ENCODE data around the gene SLAMF9.

SLAMF9 gene

DNA sequence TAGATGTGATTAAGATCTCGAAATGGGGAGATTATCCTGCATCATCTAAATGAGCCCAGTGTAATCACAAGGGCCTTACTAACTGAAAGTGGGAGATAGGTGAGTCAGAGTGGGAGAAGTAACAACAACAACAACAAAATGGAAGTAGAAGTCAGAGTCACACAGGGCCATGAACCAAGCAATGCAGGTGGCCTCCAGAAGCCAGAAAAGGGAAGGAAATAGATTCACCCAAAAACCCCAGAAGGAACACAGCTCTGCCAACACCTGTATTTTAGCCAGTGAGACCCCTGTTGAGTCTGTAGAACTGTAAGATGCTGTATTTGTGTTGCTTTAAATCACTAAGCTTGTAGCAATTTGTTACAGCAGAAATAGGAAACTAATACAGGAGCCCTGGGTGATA lies 32.8 kb downstream of the SLAMF9 start:
- peak in 1 of 2 experiments; percentile 25 for DNase-seq

DNA sequence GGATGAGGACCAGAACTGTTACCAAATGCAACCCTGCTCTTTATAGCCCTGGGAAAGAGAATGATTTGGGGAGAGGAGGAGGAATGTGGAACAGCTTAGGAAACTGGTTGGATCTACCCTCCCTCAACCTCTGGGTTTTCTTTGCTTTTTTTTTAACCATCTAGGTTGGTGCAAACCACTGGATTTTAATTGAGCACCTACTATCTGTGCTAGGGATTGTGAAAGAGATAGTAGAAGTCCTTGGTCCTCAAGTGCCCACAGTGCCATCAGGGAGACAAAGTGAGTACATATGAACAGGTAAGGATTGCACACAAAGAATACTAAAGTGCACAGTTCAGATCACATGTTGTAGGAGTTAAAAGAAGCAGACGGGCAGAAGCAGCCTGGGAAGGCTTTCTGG lies 33.4 kb downstream of the SLAMF9 start:
- TF ChIP-seq POLR2A (IDR thresholded peaks at IDR 0.05; ENCODE audit: low read length), result no peak
- no peak for TF ChIP-seq GATA1 (IDR thresholded peaks at IDR 0.05; ENCODE audit: low read depth, low read length)

More for the DNA sequence above, 32.8 kb downstream of the SLAMF9 start:
- TF ChIP-seq POLR2A (IDR thresholded peaks at IDR 0.05; ENCODE audit: low read length), result no peak
- no peak for TF ChIP-seq GATA1 (IDR thresholded peaks at IDR 0.05; ENCODE audit: low read depth, low read length)

DNA sequence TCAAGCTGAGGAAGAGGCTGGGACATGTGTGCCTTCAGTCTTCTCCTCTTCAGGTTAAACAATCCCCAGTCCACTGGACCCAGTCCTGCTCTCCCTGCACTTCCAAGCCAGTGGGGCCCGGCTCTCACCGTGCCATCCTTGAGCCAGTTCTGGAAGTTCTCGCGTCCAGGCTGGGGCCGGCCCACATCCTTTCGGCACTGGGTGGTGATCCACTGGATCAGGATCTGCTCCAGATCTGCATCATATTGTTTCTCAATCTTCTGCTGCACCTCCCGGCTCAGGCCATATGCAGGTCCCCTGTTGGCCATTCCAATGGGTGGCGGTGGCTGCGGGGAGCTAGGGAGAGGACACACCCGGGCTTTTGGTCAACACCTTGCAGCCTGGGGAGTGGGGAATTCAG lies 33.8 kb downstream of the SLAMF9 start:
- DNase-seq, result no peak
- TF ChIP-seq GATA1 (IDR thresholded peaks at IDR 0.05; ENCODE audit: low read depth, low read length) (no peak), POLR2A (IDR thresholded peaks at IDR 0.05; ENCODE audit: low read length) (no peak)

More for the DNA sequence above, 33.4 kb downstream of the SLAMF9 start:
- DNase-seq, result no peak

DNA sequence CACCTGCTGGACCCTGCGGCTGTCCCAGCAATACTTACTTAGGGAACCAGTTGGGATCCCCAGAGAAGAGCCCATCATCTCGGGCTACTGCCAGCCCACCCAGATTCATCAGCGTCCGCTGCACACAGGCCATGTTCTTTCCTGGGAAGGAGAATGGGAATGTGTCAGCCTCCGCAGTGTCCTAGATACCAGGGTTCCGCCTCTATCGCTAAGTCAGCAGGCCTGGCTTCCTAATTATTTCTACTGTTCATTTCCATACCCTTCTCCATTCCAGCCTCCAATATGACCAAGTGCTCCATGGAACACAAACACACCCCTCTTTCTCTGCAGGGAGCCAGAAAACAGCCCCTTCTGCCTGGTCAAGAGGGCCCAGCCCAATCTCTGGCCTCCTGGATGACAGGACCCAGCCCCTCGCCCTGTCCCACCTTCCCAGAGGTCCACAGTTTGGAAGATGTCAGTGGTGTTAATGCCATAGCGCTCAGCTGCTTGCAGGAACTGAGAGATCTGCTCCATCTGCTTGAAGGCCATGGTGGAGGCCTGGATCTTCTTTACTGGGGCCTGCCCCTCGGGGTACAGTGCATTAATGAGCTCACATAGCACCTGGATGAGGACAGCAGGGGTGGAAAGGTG lies 34.7 kb downstream of the SLAMF9 start:
- no peak for DNase-seq
- TF ChIP-seq GATA1 (IDR thresholded peaks at IDR 0.05; ENCODE audit: low read depth, low read length), result no peak

DNA sequence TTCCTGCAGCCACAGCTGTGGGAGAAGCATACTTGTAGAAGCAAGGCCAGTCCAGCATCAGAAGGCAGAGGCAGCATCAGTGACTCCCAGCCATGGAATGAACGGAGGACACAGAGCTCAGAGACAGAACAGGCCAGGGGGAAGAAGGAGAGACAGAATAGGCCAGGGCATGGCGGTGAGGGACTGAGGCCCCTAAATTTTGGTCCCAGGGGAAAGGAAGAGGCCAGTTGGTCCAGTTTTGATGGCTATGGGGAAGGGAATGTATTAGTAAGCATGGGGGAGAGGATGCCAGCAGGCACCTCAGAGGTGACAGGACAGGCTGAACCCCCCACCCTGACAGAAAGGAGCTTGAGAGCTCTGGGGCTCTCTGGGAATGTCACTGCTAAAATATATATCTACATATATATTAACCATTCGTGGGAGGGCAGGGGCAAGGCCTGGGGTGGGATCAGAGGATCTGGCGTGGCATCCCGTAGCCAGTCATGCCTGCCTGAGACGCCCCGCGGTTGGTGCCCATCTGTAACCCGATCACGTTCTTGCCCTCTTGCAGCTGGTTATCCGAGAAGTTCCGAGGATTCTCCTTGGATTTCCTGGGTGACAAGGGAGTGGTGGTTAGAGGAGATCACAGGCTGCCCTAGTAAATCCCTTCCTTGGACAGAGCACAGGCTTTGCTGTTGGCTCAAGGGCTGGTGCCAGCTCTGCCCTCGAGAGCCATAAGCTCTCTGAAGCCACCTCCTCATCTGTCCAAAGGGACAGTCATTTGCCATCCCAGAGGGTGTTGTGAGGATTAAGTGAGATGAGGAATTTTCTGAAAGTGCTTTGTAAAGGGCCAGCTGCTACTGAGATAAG lies 35.5 kb downstream of the SLAMF9 start:
- no peak for TF ChIP-seq GATA1 (IDR thresholded peaks at IDR 0.05; ENCODE audit: low read depth, low read length)
- TF ChIP-seq POLR2A (IDR thresholded peaks at IDR 0.05; ENCODE audit: low read length), result no peak
- no peak for DNase-seq

DNA sequence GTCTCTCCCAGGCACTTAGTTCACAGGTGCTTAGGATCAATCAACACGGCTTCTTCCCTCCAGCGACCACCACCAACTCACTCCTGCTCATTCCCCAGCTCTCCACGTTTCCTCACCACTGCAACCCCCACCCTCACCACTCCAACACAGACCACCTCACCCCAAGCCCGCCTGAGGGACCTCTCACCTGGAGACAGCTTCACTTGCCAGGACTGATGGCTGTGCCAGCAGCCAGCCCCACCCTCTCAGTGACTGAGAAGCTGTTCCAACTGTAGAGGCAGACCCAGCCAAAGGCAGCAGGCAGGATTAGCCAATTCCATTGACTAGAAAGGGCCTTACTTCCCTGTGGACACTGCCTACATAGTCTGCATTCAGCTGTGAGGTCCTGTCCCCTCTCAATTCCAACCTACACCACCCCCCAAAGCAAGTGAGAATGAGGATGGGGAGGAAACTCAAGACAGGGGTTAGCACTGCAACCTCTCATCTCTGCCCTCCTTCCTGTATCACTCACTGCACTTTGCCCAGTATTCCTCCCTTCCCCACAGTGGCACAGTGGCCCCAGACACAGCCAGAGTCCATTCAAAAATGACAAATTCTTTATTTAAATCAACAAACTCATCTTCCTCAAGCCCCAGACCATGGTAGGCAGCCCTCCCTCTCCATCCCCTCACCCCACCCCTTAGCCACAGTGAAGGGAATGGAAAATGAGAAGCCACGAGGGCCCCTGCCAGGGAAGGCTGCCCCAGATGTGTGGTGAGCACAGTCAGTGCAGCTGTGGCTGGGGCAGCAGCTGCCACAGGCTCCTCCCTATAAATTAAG lies 36.3 kb downstream of the SLAMF9 start:
- DNase-seq, result no peak
- TF ChIP-seq GATA1 (IDR thresholded peaks at IDR 0.05; ENCODE audit: low read depth, low read length) (no peak), POLR2A (IDR thresholded peaks at IDR 0.05; ENCODE audit: low read length) (no peak)

DNA sequence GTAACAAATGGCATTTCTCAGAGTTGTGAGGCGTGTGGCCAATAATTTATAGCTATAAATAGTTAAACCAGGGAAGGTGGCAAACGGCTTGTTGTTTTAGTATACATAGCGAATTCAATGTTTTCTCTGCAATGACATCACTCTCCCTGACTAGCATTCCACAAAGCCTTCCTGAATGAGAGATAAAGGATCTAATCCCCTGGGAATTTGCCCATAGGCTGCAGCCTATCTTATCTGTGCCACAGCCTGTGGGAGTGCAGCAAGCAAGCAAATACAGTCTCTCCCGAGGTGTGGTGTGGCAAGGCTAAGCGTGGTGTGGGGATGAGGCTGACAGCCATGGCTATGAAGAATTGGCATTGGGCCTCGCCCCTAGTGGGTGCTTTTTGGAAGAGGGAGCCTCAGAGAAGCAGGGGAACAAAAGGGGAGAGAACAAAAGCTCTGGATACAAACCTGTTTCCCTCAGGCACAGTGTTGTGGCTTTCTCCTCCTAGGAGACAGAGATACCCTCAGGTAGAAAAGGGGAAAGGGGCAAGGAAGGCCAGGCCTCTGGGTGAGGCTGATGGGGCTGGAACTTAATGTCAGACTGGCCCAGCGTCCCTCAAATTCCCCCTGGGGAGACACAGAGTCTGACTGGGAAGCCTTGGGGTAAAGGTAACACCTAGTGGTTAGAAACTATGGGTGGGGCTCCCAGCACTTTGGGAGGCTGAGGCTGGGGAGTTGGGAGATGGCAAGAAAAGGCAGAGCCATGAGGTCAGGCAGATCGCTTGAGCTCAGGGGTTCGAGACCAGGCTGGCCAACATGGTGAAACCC lies 37.6 kb downstream of the SLAMF9 start:
- TF ChIP-seq GATA1 (IDR thresholded peaks at IDR 0.05; ENCODE audit: low read depth, low read length), result no peak
- no peak for TF ChIP-seq POLR2A (IDR thresholded peaks at IDR 0.05; ENCODE audit: low read length)
- DNase-seq, result no peak

DNA sequence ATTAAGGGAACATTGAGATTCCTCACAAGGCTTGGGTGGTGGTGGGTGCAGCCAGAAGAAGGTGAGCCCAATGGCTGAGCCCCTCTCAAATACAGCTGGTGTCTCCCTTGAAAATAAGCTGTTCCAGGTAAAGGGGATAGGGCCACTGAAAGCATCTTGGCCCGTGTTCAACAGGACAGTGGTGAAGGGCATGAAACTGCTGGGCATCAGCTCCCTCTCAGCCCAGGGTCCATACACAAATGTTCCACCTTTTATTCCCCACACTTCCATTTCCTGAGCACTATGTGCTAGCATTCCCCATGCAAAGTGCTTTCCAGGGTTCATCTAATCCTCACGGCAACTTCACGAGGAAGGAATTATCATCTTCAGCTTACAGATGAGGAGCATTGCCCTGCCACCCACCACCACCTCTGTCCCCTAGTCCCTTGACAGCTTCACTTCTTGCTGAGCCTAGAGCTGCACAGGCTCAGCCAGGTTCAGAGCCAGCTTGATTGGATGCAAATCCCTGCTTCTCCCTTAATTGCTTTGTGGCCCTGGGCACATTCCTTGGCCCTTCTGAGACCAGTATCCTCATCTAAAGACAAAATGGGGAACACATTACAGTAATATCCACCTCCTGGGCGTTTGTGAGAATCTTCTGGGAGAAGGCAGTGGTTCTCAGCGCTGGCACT lies 38.3 kb downstream of the SLAMF9 start:
- no peak for TF ChIP-seq POLR2A (IDR thresholded peaks at IDR 0.05; ENCODE audit: low read length)

DNA sequence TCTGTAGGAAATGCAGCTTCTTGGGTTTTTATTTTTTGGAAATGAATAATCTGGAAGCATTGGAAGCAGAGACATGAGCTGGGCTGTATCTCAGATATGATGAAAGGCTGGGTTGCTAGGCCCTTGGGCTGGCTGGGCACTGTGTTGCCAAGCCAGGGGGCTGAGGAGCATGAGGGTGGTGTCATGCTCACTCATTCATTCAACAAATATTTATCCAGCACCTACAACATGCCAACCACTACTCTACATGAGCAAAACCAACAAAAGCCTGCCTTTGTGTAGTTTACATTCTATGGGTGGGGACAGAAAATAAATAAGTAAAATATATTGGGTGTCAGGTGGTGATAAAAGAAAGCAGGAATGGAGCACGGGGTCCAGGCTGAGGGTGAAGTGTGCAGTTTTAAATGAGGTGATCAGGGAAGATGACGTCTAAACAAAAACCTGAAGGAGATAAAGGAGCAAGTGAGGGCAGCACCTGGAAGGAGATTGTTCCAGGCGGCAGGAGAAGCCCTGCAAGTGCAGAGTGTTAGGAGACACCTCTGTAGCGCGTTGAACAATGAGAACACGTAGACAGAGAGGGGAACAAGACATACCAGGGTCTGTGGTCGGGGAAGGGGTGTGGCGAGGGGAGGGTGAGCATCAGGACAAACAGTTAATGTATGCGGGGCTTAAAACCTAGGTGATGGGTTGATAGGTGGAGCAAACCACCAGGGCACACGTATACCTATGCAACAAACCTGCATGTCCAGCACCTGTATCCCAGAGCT lies 39.6 kb downstream of the SLAMF9 start:
- TF ChIP-seq POLR2A (IDR thresholded peaks at IDR 0.05; ENCODE audit: low read length) (no peak), GATA1 (IDR thresholded peaks at IDR 0.05; ENCODE audit: low read depth, low read length) (no peak)
- DNase-seq, result no peak

More for the DNA sequence above, 38.3 kb downstream of the SLAMF9 start:
- no peak for DNase-seq

DNA sequence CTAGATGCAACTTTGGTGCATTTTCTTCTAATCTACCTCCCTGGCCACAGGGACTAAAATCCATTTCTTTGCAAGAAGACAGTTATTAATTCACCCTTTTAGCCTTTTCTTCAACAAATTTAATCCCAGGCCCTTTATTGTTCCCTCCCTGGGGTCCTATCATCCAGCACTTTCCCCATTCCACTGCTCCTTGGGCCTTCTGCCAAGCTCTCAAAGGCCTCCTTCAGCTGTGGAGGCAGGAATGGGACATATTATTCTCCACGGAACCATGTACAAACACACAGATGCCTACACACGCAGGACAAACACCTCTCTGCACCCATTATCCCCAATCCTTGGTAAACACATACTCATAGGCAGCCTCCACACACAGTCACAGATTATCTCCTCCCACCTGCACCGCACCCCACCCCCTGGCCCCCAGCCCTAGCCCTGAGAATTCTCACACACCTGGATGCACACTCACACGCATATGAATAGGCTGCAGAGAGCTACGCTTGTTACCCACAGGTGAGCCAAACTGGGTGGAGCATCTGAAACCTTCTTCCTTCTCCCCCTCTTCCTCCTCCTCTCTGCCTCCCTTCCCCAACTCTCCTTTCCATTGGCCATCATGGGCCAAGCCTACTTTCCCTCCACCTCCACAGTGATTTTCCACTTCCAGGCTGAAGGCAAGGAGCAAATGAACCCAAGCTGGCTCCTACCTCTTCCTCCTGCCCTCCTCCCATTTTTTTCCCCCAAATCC lies 40.4 kb downstream of the SLAMF9 start:
- peak; percentile 11 for TF ChIP-seq POLR2A (IDR thresholded peaks at IDR 0.05; ENCODE audit: low read length)
- TF ChIP-seq GATA1 (IDR thresholded peaks at IDR 0.05; ENCODE audit: low read depth, low read length), result no peak
- no peak for DNase-seq

DNA sequence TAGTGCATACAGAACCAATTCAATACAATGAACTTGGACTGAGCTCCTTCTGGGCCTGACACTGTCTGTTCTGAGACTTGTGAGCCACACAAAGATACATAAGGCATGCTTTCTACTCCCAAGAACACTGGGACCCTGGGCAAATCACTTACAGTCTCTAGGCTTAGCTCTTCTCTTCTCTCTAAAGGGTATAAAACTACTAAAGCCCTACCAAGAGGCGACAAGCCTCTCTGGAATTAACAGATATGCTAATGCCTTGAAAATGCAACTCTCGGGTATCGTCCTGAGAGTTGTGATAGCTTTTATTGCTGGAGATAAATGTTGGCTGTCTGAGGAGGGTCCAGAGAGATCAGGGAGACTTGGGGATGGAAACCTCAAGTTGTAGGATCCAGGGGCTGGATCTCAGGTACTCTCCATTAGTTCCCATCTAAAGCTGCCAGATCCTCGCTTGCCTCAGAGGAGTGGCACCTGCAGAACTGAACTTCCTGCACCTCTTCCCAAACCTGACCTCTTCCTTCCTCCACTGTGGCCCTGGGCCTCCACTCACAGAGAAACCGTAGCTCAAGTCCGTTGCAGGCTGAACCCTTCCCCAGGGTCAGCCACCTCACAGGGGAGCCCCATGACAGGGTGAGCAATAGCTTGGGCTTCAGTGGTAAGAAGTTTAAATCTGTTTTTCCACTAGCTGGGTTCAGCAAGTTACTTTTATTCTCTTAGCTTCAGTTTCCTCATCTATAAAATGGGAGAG lies 42.5 kb downstream of the SLAMF9 start:
- peak in 1 of 2 experiments; percentile 18 for DNase-seq
- no peak for TF ChIP-seq GATA1 (IDR thresholded peaks at IDR 0.05; ENCODE audit: low read depth, low read length)
